ENCODE results near the gene ARMC9. TPM values are rescaled to one million over a fixed set of nuclear protein-coding genes. Genes with fewer than 3 reads are reported as not detected.
"Not testable (repeated sequence)": the region's sequence is repeated elsewhere in the genome, so short reads cannot be mapped to it uniquely, and the experiment has no call there.

The ARMC9 gene, protein sequence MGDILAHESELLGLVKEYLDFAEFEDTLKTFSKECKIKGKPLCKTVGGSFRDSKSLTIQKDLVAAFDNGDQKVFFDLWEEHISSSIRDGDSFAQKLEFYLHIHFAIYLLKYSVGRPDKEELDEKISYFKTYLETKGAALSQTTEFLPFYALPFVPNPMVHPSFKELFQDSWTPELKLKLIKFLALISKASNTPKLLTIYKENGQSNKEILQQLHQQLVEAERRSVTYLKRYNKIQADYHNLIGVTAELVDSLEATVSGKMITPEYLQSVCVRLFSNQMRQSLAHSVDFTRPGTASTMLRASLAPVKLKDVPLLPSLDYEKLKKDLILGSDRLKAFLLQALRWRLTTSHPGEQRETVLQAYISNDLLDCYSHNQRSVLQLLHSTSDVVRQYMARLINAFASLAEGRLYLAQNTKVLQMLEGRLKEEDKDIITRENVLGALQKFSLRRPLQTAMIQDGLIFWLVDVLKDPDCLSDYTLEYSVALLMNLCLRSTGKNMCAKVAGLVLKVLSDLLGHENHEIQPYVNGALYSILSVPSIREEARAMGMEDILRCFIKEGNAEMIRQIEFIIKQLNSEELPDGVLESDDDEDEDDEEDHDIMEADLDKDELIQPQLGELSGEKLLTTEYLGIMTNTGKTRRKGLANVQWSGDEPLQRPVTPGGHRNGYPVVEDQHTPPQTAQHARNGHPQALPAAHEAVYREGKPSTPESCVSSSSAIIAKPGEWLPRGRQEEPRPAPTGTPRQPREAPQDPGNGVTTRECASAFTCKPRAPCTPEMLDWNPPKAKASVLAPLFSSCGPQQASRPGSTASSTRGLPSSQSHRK
- 18.7 and 23.3 TPM in 2 replicates for polyA plus RNA-seq (2014; cell fraction: cytosol; rRNA removed)
- polyA plus RNA-seq (2014; cell fraction: nucleus; rRNA removed), result 11.0 and 17.2 TPM in 2 replicates

DNA sequence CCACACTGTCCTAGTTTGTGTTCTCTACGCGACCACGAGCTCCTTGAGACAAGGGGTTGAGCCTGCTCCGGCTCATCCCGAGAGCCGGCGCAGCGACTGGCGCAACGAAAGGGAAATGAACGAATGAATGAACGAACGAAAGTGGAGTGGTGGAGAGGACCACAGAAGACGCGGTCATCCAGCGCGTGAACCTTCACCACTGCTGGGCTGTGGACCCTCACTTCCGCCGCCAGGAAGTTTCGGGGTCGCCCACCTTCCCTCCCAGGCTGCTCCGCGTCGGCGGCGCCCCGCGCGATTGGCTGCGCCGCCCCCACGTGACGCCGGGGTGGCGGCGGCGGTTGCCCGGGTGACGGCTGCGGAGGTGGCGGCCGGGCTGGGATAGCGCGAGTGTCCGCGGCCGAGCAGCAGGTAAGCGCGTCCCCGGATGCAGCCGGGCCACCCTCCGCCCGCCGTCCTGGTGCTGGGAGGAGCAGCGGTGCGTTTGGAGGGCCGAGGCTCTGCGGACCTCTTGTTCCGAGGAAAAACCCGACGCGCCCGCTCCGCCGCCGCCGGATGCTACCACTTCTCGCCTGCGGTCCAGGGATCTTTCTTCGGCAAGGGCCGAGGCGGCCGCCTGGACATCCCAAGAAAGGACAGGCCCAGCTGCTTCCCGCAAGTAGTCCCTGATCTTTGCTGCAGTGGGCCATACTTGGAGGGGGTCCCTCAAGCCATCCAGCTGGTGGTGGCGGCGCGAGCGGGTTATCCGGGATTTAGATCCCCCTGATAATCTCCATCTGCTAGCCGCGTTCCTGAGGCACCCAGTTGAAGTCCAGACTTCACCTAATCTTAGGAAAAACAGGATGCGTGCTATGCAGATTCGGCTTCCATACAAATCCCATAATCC lies at the start of gene ARMC9:
ARMC9 (plus strand) TSS at position 341 of the 883 bp plus-strand sequence. CDS start 7,608 bp downstream, outside the sequence.
- peak; percentile 73 for DNase-seq (ENCODE audit: low spot score)

DNA sequence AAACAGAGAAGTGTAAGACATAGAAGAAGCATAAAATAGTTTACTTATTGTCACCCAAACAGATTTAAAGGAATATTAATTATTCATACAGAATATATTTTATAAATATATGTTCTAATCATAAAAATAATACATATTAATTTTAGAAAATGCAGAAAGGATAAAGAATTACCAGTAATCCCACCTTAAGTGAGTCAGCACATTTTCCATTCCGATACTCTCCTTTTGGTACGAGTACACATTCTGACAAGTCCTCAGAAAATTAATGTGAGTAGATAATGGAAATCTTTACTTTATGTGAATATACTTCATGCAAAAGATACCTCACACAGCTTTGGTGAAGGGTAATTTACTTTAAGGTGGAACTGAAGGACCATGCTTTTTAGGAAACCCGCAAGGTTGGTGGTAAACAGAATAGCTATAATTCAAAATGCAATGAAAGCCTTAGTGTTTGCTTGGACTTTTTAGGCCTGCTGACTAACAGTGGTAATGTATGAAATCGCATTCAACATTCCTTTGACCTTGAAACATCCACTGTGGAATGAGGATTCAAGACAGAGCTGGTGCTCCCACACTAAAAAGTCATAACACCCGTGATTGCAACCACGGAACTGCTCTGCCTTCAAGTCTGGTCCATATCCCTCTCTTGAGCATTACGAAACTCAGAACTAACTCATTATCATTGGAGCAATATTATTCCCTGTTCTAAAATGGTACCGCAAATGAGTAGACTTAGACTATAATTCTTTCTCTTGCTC lies 45.5 kb upstream of the ARMC9 start:
- no peak for DNase-seq (ENCODE audit: low spot score)

DNA sequence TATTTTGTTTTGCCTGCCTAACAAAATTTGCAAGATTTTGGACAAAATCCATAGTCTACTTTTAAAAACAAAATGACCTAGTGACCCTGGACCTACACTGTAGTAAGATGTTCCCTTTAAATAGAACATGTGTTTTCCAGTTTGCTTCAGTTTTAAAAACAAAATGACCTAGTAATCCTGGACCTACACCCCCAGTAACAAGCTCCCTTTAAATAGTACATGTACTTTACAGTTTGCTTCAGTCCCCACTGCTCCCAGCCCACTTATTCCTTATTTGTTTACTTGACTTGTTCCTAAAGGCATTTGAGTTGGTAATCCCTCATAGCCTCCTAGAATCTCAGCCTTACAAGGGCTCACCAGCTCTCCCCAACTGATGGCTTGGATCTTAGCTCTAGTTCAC lies 39.1 kb upstream of the ARMC9 start:
- no peak for DNase-seq (ENCODE audit: low spot score)

DNA sequence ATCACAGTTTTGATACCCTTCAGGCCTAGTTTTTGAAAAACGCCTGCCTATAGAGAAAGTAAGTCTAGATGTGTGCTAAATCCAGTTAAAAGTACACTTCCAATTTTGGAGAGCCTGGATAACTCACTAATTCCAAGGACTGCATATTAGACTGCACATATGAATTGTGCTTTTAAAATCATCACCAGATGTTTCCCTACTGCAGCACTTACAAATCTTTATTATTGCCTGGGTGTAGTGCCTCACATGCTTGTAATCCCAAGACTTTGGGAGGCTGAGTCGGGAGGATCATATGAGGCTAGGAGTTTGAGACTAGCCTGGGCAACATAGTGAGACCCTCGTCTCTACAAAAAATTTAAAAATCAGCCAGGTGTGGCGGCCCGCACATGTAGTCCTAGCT lies 37.7 kb upstream of the ARMC9 start:
- no peak for DNase-seq (ENCODE audit: low spot score)

- no peak for DNase-seq (ENCODE audit: low spot score)
Observed at GRCh38 chr2:231161252-231161839, 37.1 kb upstream of the ARMC9 start.

DNA sequence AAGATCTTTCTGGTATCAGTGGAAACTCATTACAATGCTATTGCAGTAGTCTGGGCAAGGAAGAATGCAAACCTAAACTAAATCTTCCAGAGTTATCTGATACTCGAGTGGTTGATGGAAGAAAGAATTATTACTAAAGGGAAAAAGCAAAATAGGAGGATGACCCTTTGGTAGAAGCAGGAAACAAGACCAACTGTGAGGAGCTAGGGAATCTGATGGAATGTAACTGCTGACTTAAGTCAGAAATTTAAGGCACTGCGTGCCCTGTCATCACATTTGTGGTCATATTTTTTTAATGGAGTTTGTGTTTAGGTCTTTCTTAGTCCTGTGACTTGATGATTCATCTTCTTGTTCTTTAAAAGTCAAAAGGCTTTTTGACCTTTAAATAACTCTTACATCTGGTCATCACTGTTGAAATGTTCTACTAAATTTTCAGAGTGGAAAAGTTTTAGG lies 36.5 kb upstream of the ARMC9 start:
- no peak for DNase-seq (ENCODE audit: low spot score)

GRCh38 chr2:231163011-231163410 lies 35.4 kb upstream of the ARMC9 start:
- DNase-seq (ENCODE audit: low spot score), result no peak

DNA sequence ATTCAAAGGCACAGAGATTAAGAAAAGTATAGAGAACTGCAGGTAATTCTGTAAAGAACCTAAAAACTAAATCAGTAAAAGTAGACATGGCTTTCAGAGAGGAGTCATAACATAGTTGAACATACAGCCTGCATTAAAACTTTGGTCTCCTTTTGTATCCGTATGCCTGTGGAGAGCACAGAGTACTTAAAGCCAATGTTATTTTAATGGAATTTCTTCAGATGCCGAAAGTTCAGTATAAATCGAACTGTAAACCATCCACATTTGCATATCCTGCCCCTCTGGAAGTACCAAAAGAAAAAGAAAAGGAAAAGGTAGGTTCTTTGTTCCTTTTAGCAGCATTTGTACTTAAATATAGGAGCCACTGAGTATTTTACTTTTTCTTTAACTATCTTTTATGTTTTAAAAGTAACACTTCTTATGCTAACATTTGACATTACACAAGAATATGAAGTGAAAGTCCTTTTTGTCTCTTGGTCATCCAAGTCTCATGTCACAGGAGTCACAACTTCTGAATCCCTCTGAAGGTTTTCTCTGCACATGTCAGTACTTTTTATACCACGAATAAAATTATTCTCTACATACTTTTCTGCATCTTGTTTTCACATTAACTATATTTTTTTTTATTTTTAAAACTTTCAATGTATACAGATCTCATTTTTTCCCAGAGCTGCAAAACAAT lies 34.9 kb upstream of the ARMC9 start:
- DNase-seq (ENCODE audit: low spot score), result no peak

DNA sequence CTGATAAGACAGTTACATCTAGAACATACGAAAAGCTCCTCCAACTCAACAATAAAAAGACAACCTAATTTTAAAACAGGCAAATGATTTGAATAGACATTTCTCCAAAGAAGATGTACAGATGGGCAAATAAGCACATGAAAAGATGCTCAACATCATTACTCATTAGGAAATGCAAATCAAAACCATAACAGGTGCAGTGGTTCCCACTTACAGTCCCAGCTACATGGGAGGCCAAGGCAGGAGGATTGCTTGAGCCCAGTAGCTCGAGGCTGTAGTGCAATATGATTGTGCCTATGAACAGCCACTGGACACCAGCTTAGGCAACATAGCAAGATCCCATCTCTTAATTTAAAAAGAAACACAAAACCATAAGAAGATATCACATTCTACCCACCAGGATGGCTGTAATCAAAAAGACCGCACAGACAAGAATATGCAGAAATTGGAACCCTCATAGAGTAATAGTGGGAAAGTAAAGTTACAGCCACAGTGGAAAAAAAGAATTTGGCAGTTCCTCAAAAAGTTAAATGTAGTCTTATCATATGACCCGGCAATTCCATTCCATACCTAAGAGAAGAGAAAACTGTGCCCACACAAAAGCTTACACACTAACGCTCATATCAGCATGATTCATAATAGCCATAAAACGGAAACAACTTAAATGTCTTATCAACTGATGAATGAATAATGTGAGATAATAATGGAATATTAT lies 30.5 kb upstream of the ARMC9 start:
- no peak for DNase-seq (ENCODE audit: low spot score)

DNA sequence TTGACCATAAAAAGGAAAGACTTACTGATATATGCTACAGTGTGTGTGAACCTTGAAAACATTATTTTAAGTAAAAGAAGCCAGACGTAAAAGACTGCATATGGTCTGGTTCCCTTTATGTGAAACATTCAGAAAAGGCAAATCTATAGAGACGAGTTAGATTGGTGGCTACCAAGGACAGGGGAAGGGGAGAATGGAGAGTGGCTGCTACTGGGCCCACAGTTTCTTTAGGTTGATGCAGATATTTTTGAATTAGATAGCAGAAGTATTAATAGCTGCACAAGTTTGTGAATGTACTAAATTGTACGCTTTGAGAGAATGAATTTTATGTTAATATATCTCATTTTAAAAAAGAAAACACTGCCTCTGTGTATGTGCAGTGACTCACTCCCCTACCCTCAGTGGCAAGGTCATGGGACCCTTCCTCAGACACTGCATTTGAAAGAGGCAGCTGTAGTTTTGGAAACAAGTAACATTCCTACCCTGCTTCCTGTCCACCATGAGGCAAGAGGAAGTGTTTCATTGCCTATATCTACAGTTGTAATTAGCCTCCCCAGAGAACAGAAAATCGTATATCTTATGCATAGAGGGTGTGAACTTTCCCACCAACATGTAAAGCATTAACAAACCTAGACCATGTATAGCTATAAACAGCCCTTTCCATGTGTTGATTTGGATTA lies 29.8 kb upstream of the ARMC9 start:
- DNase-seq (ENCODE audit: low spot score), result no peak

DNA sequence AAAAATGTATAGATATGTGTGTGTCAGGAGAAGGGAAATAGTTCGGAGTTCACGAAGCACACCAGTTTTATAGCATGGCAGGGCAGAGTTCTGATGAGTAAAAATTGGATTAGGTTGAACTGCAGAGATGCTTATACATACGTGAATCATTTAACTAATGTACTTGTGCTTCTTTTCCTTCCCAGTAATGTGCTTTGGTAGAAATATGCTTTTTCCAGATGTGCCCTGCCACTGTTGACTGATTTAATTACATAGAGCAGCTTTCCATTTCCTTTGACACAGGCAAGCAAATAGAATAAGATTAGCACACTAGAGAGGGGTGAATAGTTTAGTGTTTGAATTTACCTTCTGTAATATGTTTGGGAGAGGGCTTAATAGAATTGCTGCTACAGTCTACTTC lies 28.9 kb upstream of the ARMC9 start:
- DNase-seq (ENCODE audit: low spot score), result no peak

DNA sequence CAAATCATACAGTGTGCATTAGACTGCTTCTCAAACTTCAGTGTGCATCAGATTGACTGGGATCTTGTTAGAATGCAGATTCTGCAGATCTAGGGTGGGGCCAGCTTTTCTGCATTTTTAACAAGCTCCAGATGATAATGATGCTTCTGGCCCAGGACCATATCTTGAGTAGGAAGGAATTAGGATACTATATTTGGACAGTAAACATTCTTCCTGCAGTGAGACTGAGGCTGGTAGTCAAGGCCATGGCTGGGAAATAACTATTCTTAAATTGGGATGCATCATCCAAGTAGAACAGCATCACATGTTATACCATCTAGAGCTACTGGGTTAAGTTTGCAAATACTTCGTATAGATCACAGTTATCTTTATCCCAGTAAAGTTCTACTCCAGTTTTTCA lies 28.4 kb upstream of the ARMC9 start:
- no peak for DNase-seq (ENCODE audit: low spot score)

- no peak for DNase-seq (ENCODE audit: low spot score)
Observed at GRCh38 chr2:231172025-231172424, 26.4 kb upstream of the ARMC9 start.

- DNase-seq (ENCODE audit: low spot score), result no peak
Observed at GRCh38 chr2:231174211-231174651, 24.2 kb upstream of the ARMC9 start.

DNA sequence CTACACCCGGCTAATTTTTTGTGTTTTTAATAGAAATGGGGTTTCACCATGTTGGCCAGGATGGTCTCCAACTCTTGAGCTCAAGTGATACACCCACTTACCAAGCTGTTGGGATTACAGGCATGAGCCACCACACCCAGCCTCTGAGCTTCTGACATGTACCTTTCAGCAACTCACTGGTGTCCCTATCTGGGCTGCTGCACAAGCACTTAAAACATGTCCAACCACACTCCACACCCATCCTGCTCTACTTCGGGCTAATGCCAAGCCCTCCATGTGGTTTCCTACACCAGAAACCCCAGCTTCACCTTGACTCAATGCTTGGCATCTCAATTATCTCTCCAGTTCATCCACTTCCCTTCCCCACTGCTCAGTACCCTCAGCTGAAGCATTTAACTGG lies 22.4 kb upstream of the ARMC9 start:
- no peak for DNase-seq (ENCODE audit: low spot score)

- no peak for DNase-seq (ENCODE audit: low spot score)
Observed at GRCh38 chr2:231177156-231178025, 21.0 kb upstream of the ARMC9 start.

GRCh38 chr2:231178805-231179204 lies 19.6 kb upstream of the ARMC9 start:
- not testable (repeated sequence) for DNase-seq (ENCODE audit: low spot score)
